Muscle layer of colon (tissue), 2 donors: ENCODE measurements around the gene ZNF189.
A peak's percentile ranks its signal among the peaks of the same experiment; 100 is the strongest.
"Not testable (repeated sequence)": the region's sequence is repeated elsewhere in the genome, so short reads cannot be mapped to it uniquely, and the experiment has no call there.

Experiments
- H3K27ac ChIP-seq: one replicate; pipeline ENCODE4 v1.7.0; 2013; ENCODE audit warnings: low read depth, mild to moderate bottlenecking, low read length, moderate library complexity
- H3K27me3 ChIP-seq, 2 donors: one replicate each; pipeline ENCODE4 v1.7.0; 2013; ENCODE audit warnings: low read length in 2 of 2, mild to moderate bottlenecking in 2 of 2; ENCODE audit not compliant: insufficient read depth in 2 of 2, control insufficient read depth in 1 of 2
- H3K36me3 ChIP-seq: one replicate; pipeline ENCODE4 v1.7.0; 2013; ENCODE audit warnings: mild to moderate bottlenecking, low read length; ENCODE audit not compliant: insufficient read depth
- H3K4me1 ChIP-seq: one replicate; pipeline ENCODE4 v1.7.0; 2013; ENCODE audit warnings: mild to moderate bottlenecking, low read length; ENCODE audit not compliant: insufficient read depth
- H3K4me3 ChIP-seq, 2 donors: one replicate each; pipeline ENCODE4 v1.7.0; 2013; ENCODE audit warnings: low read length in 2 of 2, low read depth in 1 of 2, mild to moderate bottlenecking in 1 of 2, moderate library complexity in 1 of 2
- H3K9ac ChIP-seq: one replicate; pipeline ENCODE4 v1.7.0; 2013; ENCODE audit warnings: low read length
- H3K9me3 ChIP-seq: one replicate; pipeline ENCODE4 v1.7.0; 2013; ENCODE audit warnings: mild to moderate bottlenecking, low read length
- donor health status: abdominal sarcoma.
- donor health status: Adenocarcinoma of cecum.

ZNF189 gene

DNA sequence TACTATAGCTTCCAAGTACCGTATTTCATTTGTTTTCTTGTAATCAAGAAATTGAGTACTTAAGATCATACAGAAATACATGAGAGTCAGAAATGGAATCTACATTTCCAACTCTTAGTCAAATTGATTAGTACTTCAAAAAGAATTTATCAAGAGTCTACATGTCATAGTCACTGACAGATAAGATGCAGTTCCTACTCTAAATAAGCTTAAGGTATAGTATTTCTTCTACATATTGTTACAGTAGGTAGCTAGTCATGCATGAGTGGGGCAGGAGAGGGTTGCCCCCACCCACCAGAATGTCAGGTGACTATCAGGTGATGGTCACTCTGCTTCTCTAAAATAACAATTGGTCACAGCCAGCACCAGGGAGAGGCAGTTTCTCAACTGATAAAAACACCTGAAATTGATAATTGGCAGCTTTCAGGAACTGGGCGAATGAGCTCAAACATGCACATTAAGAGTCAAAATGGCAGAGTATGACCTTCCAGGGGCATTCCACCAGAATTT lies 16.8 kb upstream of the ZNF189 start:
- Histone ChIP-seq H3K36me3 (no peaks in the 10 kb centered on the region), H3K4me3 (no peak overlapping the region), H3K9me3 (no peaks in the 10 kb centered on the region), H3K27ac (no peak overlapping the region), H3K27me3 (no peaks in the 10 kb centered on the region), H3K4me1 (no peaks in the 10 kb centered on the region), H3K9ac (no peak overlapping the region)

DNA sequence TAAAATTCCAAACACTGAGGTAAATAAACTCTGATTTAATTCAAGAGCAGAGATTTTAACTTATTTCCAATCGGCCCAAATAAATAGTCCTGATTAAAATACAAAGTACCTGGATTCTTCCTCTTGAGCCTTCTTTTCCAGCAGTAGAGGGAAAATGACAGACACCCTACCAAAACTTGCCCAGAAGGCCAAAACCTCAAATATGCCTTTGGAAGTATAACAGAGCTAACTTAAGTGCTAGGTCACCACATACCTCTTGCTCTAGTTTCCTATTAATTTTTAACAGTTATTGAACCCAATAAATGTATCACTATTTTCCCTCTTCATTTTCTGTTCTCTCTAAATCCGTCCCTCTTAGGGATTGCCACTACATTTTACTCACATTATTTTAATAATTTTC lies 15.3 kb upstream of the ZNF189 start:
- H3K4me3 ChIP-seq, result no peak overlapping the region
- H3K9ac ChIP-seq, result no peak overlapping the region
- H3K27me3 ChIP-seq, result no peaks in the 10 kb centered on the region
- no peaks in the 10 kb centered on the region for H3K4me1 ChIP-seq
- H3K9me3 ChIP-seq, result no peaks in the 10 kb centered on the region
- H3K27ac ChIP-seq, result no peak overlapping the region
- no peaks in the 10 kb centered on the region for H3K36me3 ChIP-seq

DNA sequence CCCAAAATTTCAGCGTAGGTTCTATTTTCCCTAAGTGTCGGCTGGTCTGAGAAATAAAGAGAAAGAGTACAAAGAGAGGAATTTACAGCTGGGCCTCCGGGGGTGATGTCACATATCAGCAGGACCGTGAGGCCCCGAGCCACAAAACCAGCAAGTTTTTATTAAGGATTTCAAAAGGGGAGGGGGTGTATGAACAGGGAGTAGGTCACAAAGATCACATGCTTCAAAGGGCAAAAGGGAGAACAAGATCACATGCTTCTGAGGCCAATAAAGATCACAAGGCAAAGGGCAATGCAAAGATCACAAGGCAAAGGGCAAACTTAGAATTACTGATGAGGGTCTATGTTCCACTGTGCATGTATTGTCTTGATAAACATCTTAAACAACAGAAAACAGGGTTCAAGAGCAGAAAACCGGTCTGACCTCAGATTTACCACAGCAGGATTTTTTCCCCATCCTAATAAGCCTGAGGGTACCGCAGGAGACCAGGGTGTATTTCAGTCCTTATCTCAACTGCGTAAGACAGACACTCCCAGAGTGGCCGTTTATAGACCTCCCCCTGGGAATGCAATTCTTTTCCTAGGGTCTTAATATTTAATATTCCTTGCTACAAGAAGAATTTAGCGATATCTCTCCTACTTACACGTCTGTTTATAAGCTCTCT lies 13.6 kb upstream of the ZNF189 start, which contains the start of gene BAAT:
BAAT (minus strand) TSS at position 134 of the 664 bp plus-strand sequence. CDS start 13,602 bp downstream, outside the sequence.
- H3K27me3 ChIP-seq, H3K27ac ChIP-seq, H3K4me1 ChIP-seq, H3K9ac ChIP-seq, H3K36me3 ChIP-seq, H3K4me3 ChIP-seq, H3K9me3 ChIP-seq: not testable (repeated sequence)

DNA sequence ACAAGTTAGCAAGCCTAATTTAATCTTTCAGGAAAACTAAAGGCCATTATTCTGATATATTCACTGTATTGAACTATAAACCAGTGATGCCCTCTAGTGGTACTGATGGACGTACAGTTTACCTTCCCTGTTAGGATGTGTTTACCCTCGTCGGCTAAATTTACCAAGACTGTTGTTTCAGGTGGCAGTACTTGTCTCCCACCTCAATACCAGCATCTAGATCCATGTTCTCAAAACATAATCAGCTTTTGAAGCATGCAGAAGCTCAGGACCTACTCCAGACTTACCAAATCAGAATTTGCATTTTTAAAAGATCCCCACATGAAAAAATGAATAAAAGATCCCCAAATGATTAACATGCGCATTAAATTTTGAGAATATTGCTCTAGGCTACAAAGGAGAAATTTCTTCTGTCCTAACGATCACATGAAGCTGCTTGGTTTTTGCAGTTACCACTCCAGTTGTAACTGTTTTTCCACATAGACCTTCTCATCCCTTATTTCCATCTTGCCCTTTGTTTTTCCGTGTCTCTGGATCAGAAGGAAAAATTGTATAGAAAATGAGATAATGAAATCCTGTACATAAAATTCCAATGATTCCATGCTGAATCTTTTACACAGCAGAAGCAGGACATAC lies 10.7 kb upstream of the ZNF189 start:
- H3K4me3 ChIP-seq, result no peak overlapping the region
- H3K4me1 ChIP-seq, result no peaks in the 10 kb centered on the region
- no peak overlapping the region for H3K27ac ChIP-seq
- no peaks in the 10 kb centered on the region for H3K9me3 ChIP-seq
- no peaks in the 10 kb centered on the region for H3K27me3 ChIP-seq
- no peak overlapping the region for H3K9ac ChIP-seq
- H3K36me3 ChIP-seq, result peaks cover 8% of the 10 kb centered on the region

DNA sequence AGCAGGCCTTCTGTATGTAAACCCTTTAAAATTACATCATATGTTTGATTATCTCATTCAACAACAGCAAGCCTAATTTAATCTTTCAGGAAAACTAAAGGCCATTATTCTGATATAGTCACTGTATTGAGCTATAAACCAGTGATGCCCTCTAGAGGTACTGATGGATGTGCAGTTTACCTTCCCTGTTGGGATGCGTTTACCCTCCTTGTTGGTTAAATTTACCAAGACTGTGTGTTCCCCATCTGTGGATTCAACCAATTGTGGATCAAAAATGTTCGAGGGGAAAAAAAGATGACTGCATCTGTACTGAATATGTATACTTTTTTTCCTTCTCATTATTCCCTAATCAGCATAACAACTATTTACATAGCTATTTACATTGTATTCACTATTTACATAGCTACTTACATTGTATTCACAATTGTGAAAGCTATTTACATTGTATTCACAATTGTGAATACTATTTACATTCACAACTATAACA lies 10.1 kb upstream of the ZNF189 start:
- H3K4me1 ChIP-seq, result no peaks in the 10 kb centered on the region
- no peak overlapping the region for H3K9ac ChIP-seq
- no peaks in the 10 kb centered on the region for H3K27me3 ChIP-seq
- no peak overlapping the region for H3K4me3 ChIP-seq
- peaks cover 8% of the 10 kb centered on the region for H3K36me3 ChIP-seq
- H3K27ac ChIP-seq, result no peak overlapping the region
- H3K9me3 ChIP-seq, result no peaks in the 10 kb centered on the region

DNA sequence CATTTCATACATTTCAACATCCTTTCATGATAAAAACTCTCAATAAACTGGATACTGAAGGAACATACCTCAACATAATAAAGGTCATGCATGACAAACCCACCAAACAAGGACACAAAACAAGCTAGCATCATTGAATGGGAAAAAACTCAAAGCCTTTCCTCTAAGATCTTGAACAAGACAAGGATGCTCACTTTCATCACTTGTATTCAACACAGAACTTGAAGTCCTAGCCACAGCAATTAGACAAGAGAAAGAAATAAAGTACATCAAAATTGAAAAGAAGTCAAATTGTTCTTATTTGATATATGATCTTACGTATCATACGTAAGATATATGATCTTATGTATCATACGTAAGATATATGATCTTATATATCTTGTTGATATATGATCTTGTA lies 5.5 kb upstream of the ZNF189 start:
- Histone ChIP-seq H3K27ac (no peak overlapping the region), H3K27me3 (no peaks in the 10 kb centered on the region), H3K4me1 (peaks cover 10% of the 10 kb centered on the region), H3K9ac (no peak overlapping the region), H3K4me3 (no peak overlapping the region), H3K36me3 (peaks cover 12% of the 10 kb centered on the region), H3K9me3 (no peaks in the 10 kb centered on the region)

DNA sequence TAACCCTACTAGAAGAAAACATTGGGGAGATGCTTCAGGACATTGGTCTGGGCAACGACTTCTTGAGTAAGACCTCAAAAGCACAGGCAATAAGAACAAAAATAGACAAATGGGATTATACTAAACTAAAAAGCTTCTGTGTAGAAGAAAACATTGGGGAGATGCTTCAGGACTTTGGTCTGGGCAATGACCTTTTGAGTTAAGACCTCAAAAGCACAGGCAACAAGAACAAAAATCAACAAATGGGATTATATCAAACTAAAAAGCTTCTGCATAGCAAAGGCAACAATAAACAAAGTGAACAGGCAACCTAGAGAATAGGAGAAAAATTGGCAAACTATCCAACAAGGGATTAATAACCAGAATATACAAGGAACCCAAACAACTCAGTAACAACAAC lies 4.0 kb upstream of the ZNF189 start:
- Histone ChIP-seq H3K4me1 (peaks cover 13% of the 10 kb centered on the region), H3K27ac (no peak overlapping the region), H3K36me3 (peaks cover 7% of the 10 kb centered on the region), H3K9me3 (no peaks in the 10 kb centered on the region), H3K9ac (no peak overlapping the region), H3K4me3 (no peak overlapping the region), H3K27me3 (no peaks in the 10 kb centered on the region)

DNA sequence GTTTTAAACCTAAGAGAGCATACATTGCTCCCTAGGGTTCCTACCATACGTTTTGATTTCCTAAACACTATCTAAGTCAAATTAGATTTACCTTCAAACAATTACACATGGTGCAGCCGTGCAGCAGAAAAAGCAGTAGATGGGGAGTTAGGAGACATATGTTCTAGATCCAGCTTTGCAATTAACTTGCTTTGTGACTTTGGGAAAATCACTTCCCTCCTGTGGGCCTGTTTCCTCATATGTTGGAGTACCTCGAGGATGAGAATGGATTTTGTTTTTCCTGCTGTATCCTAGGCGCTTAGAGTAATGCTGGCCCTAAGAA lies 944 bp upstream of the ZNF189 start:
- Histone ChIP-seq H3K36me3 (peaks cover 35% of the 10 kb centered on the region), H3K27ac (peak overlapping the region; percentile 87), H3K9me3 (no peaks in the 10 kb centered on the region), H3K4me1 (peaks cover 28% of the 10 kb centered on the region), H3K4me3 (peak overlapping the region; percentile 34 to 96), H3K9ac (peak overlapping the region; percentile 98), H3K27me3 (no peaks in the 10 kb centered on the region)

DNA sequence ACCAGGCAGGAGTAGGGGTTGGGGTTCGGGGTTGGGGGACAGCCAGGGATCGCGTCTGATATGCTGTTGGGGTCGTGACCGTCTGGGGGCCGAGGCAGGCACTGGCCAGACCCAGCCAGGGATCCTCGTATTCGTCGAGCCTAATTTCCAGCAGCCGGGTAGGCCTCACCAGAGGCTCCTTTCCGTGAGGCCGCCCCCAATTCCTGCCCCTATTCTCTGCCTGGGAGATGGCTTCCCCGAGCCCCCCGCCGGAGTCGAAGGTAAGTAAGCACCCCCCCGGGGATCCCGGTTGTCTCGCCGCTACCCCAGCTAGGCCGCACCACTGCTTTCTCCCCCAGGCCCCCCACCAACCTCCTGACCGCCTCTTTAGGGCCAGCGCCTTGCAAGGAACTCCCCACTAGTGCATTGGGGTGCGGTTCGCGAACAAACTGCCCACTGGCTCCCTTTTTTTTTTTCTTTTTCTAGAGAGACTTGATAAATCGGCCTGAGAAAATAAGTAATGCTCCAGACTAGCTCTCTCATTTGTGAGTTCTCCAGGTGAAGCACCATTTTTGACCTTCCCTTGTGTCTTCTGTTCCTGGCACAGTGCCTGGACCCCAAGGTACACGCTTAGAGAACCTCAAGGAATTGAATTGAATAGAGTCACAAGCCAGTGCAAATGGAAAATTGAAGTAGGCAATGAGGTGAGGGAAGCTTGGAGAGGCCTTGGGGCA lies 435 bp downstream of the ZNF189 start:
- Histone ChIP-seq H3K9me3 (peaks cover 13% of the 10 kb centered on the region), H3K9ac (peak overlapping the region; percentile 98), H3K4me1 (peaks cover 28% of the 10 kb centered on the region), H3K4me3 (peak overlapping the region; percentile 79 to 91), H3K36me3 (peaks cover 49% of the 10 kb centered on the region), H3K27me3 (no peaks in the 10 kb centered on the region), H3K27ac (peak overlapping the region; percentile 75)

DNA sequence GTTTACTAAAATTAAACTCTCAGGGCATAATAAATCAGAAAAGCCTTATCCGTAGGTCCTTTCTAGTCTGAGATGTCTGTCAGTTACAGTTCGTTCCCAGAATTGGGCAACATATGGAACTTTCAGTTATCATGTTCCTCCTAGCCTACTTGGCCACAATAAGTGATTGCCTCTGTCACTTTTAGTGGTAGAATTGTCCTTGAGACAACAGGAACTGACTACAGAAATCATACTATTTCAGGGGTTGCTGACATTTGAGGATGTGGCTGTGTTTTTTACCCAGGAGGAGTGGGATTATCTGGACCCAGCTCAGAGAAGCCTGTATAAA lies 956 bp downstream of the ZNF189 start:
- Histone ChIP-seq H3K4me1 (peaks cover 28% of the 10 kb centered on the region), H3K36me3 (peaks cover 50% of the 10 kb centered on the region), H3K27ac (peak overlapping the region; percentile 75), H3K9ac (peak overlapping the region; percentile 98), H3K4me3 (peak overlapping the region; percentile 79 to 91), H3K27me3 (no peaks in the 10 kb centered on the region), H3K9me3 (peaks cover 15% of the 10 kb centered on the region)

DNA sequence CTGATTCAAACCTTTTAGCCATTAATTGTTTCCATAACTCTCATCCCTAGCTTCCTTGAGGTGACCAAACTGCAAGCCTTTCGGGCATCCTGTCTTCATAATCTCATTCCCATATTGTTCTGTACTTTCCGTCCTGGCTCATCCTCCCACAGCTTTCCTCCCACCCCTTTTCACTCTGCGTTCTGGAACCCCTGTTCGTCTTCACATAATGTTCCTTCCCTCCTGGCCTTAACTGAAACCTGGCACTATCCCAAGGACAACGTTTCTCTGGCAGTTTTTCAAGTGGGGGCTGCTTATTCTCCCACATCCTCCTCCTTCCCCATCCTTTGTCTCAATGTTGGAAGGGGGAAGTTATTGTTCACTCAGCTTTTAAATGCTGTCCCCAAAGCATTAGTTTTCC lies 1.5 kb downstream of the ZNF189 start:
- peaks cover 55% of the 10 kb centered on the region for H3K36me3 ChIP-seq
- peak overlapping the region; percentile 20 for H3K27ac ChIP-seq
- peaks cover 17% of the 10 kb centered on the region for H3K9me3 ChIP-seq
- H3K9ac ChIP-seq, result peak overlapping the region; percentile 98
- H3K27me3 ChIP-seq, result no peaks in the 10 kb centered on the region
- H3K4me3 ChIP-seq, result peak overlapping the region; percentile 0 to 91
- H3K4me1 ChIP-seq, result peaks cover 28% of the 10 kb centered on the region
